Measurements from ENCODE around the gene FHAD1. TPM values are rescaled to one million over a fixed set of nuclear protein-coding genes. Genes with fewer than 3 reads are reported as not detected.

Gene FHAD1
- total and polyA plus RNA-seq, 10 of the 15 experiments (the other 5 are each of a cell fraction or from before 2014, with no cell fraction given) = 0.09 to 1.0 (median 0.32) TPM; not detected in 2

DNA sequence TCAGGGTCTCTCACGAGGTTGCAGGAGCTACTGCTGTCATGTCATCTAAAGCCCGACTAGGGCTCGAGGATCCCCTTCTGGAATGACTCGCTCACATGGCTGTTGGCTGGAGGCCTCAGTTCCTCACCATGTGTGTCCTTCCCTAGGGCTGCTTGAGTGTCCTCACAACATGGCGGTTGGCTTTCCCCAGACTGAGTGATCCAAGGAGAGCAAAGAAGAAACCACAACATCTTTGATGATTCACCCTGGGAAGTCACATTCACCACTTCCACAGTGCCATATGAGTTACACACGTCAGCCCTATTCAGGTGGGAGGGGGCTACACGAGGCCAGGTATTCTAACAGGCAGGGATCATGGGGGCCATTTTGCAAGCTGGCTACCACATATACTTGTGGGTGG, 64.9 kb downstream of the FHAD1 start:
- H3K9me3 ChIP-seq (replicated peaks; ENCODE audit: control insufficient read depth, insufficient read depth, low read length) = no peaks in the 10 kb centered on the region
- no peak overlapping the region for H3K27ac ChIP-seq (ENCODE audit: control insufficient read depth, insufficient read depth)
- H3K4me3 ChIP-seq = no peak overlapping the region
- ATAC-seq = no peak
- WGBS (ENCODE audit: insufficient coverage, insufficient replicate concordance, low lambda C conversion rate, missing lambda C conversion rate) = 15% methylated on average over 7 of the region's 7 CpGs
- H2AFZ ChIP-seq (ENCODE audit: control insufficient read depth, low read depth, low read length) = no peak overlapping the region
- no peaks in the 10 kb centered on the region for H3K4me1 ChIP-seq (ENCODE audit: control insufficient read depth, insufficient read depth, low read length)
- in situ Hi-C loops (cut with MboI) = no loop called here
- no peak for FAIRE-seq
- CTCF ChIA-PET = no interaction called here
- RAD21 ChIA-PET (ENCODE audit: unreplicated experiment) = no interaction called here
- SMC1A ChIA-PET (ENCODE audit: uncharacterized antibody, unreplicated experiment) = no interaction called here
- H3K79me2 ChIP-seq (ENCODE audit: control insufficient read depth, insufficient read depth, low read length) = no peaks in the 10 kb centered on the region
- H3K4me2 ChIP-seq (ENCODE audit: control insufficient read depth, insufficient read depth) = no peak overlapping the region
- no TSS peak for BruUV-seq (replicated peaks)
- H3K36me3 ChIP-seq (ENCODE audit: control insufficient read depth in 2 of 2, insufficient read depth in 2 of 2, low read length in 1 of 2) = no peaks in the 10 kb centered on the region
- POLR2A ChIA-PET = no interaction called here
- H4K20me1 ChIP-seq (ENCODE audit: control insufficient read depth, insufficient read depth) = no peaks in the 10 kb centered on the region; the same call in 1 of the 2 replicates
- intact Hi-C loops (cut with micrococcal nuclease; ENCODE audit: unreplicated experiment) = no loop called here
- no peak for TF ChIP-seq SIX5 (IDR thresholded peaks at IDR 0.05; ENCODE audit: low read depth, low read length, severe bottlenecking)
- TF ChIP-seq SMAD5 (IDR thresholded peaks at IDR 0.05; ENCODE audit: low read depth) = no peak
- no peak for TF ChIP-seq ETV6 (conservative IDR thresholded peaks at IDR 0.05 in 1 of 2, IDR thresholded peaks at IDR 0.05 in 1 of 2; ENCODE audit: borderline replicate concordance in 1 of 2, low read depth in 1 of 2)
- TF ChIP-seq NR2C2 (IDR thresholded peaks at IDR 0.05; ENCODE audit: borderline replicate concordance, control insufficient read depth, insufficient read length, low read depth) = no peak
- TF ChIP-seq CREB1 (IDR thresholded peaks at IDR 0.05; ENCODE audit: low read depth) = no peak
- no peak for TF ChIP-seq SMAD1 (IDR thresholded peaks at IDR 0.05; ENCODE audit: low read depth, partially characterized antibody)
- DNase-seq (ENCODE audit: low read depth, low spot score) = no peak
- no peak overlapping the region for H3K9ac ChIP-seq (ENCODE audit: control insufficient read depth, insufficient read depth, low read length)
- H3K27me3 ChIP-seq (replicated peaks in 1 of 2; ENCODE audit: control insufficient read depth in 2 of 2, insufficient read depth in 2 of 2, low read length in 1 of 2) = peaks cover 0 to 2% of the 10 kb centered on the region in 2 experiments; a peak in 3 of 4 replicates

DNA sequence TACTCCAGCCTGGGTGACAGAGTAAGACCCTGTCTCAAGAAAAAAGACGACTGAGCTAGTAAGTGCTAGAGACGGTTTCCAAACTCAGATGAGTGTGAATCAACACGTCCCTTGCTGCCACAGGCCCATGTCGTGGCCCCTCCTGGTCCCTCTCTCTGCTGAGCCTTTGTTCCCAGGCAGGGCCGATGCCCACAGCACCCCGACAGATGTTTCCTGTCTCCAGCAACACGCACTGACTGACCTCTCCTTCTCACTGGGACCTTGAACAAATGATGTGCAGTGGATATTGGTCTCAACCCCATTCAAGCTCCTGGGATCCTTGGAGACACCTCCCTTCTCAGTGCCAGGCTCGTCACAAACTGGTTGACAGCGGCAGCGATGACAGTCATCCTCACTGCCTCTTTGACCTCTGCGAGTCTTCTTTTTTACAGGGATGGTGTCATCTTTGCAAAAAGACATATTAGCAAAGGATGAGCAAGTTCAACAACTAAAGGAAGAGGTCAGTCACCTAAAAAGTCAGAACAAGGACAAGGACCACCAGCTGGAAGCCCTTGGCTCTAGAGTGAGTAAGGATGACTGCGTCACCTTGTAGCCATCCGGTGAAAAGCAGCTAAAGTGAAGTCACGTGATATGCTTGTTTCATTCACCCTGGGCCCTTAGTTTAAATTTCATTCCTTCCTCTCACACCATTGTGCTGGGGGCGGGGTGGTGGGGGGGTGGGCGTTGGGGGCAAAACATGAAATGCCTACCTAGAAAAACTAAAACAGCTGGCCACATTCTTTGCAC, 65.8 kb downstream of the FHAD1 start:
- in situ Hi-C loops (cut with MboI) = no loop called here
- H4K20me1 ChIP-seq (ENCODE audit: control insufficient read depth, insufficient read depth) = no peaks in the 10 kb centered on the region; the same call in 1 of the 2 replicates
- TF ChIP-seq, protein P1, sequence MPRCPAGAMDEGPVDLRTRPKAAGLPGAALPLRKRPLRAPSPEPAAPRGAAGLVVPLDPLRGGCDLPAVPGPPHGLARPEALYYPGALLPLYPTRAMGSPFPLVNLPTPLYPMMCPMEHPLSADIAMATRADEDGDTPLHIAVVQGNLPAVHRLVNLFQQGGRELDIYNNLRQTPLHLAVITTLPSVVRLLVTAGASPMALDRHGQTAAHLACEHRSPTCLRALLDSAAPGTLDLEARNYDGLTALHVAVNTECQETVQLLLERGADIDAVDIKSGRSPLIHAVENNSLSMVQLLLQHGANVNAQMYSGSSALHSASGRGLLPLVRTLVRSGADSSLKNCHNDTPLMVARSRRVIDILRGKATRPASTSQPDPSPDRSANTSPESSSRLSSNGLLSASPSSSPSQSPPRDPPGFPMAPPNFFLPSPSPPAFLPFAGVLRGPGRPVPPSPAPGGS (IDR thresholded peaks at IDR 0.05; ENCODE audit: borderline replicate concordance, insufficient read depth, low read depth, low read length, poor library complexity, severe bottlenecking) = peak; percentile 19
- TF ChIP-seq RCOR1 (conservative IDR thresholded peaks at IDR 0.05; ENCODE audit: low read depth, low read length) = no peak
- no peak overlapping the region for H3K27ac ChIP-seq (ENCODE audit: control insufficient read depth, insufficient read depth)
- POLR2A ChIA-PET = no interaction called here
- no peak overlapping the region for H3K4me2 ChIP-seq (ENCODE audit: control insufficient read depth, insufficient read depth)
- SMC1A ChIA-PET (ENCODE audit: uncharacterized antibody, unreplicated experiment) = no interaction called here
- H3K27me3 ChIP-seq (replicated peaks in 1 of 2; ENCODE audit: control insufficient read depth in 2 of 2, insufficient read depth in 2 of 2, low read length in 1 of 2) = peaks cover 0 to 2% of the 10 kb centered on the region in 2 experiments; a peak in 3 of 4 replicates
- RAD21 ChIA-PET (ENCODE audit: unreplicated experiment) = no interaction called here
- intact Hi-C loops (cut with micrococcal nuclease; ENCODE audit: unreplicated experiment) = no loop called here
- no peak overlapping the region for H3K4me3 ChIP-seq
- 41% methylated on average over 16 of the region's 16 CpGs for WGBS (ENCODE audit: insufficient coverage, insufficient replicate concordance, low lambda C conversion rate, missing lambda C conversion rate)
- H3K36me3 ChIP-seq (ENCODE audit: control insufficient read depth in 2 of 2, insufficient read depth in 2 of 2, low read length in 1 of 2) = no peaks in the 10 kb centered on the region
- CTCF ChIA-PET = interaction anchor here (1.1 to 1.2 kb wide), 2 partner anchors 11 to 123 kb away, joined by 3 read pairs; no protein-coding TSS in a partner anchor
- DNase-seq (ENCODE audit: low read depth, low spot score) (no peak), FAIRE-seq (no peak), ATAC-seq (no peak)
- H3K9me3 ChIP-seq (replicated peaks; ENCODE audit: control insufficient read depth, insufficient read depth, low read length) = no peaks in the 10 kb centered on the region
- no peak overlapping the region for H3K9ac ChIP-seq (ENCODE audit: control insufficient read depth, insufficient read depth, low read length)
- BruUV-seq (replicated peaks) = no TSS peak
- H3K4me1 ChIP-seq (ENCODE audit: control insufficient read depth, insufficient read depth, low read length) = no peaks in the 10 kb centered on the region
- no peaks in the 10 kb centered on the region for H3K79me2 ChIP-seq (ENCODE audit: control insufficient read depth, insufficient read depth, low read length)
- no peak overlapping the region for H2AFZ ChIP-seq (ENCODE audit: control insufficient read depth, low read depth, low read length)
